Stimulated activated CD8-positive, alpha-beta memory T cell treated with anti-CD3 and anti-CD28 coated beads, Interleukin-2, amount 100 ng/mL, for 48 hours (primary cell): ENCODE results near the gene HSF5.

Experiments
- DNase-seq, 2 donors: peaks; one replicate each; pipeline ENCODE4 v3.0.0-alpha.2; 2020; ENCODE audit warnings: low read depth in 2 of 2

The HSF5 gene

DNA sequence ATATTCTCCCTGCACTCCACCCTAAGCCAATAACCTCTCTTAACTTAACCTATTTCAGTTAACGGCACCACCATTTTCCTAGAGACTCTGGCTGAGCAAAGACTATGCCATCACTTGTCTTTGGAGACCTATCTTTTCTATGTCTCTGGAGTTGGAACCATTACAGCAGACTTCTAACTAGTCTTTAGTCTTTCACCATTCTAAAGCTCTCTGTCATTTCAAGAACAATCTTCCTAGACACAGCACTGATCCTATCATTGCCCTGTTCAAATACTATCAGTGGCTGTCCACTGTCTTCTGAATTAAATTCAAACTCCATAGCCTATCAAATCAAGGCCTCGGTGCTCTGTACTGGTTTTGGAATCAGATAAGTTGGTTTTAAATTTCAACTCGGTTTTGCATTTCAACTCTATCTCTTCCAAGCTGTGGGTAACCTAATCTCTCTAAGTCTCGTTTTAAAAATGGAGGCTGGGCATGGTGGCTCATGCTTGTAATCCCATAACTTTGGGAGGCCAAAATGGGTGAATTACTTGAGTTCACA, 102.8 kb downstream of the HSF5 start:
- DNase-seq = no peak

DNA sequence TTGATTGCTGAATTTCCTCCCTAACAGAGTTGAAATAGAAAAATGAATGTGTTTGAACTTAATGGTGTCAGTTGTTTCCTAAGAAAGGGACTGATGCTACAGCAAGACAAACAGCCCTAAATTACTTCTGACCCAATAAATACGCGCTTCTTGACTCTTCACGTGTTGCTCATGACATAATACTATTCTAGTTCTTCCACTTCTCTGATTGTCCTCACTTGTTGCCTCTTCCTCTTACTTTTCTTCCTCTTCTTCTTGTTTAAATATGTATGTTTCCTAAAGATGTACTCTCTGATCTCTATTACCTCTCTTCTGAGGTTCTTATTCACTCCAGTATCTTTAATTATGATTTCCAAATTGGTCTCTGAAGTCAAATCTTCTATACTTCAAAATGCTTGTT, 103.3 kb downstream of the HSF5 start:
- no peak for DNase-seq

DNA sequence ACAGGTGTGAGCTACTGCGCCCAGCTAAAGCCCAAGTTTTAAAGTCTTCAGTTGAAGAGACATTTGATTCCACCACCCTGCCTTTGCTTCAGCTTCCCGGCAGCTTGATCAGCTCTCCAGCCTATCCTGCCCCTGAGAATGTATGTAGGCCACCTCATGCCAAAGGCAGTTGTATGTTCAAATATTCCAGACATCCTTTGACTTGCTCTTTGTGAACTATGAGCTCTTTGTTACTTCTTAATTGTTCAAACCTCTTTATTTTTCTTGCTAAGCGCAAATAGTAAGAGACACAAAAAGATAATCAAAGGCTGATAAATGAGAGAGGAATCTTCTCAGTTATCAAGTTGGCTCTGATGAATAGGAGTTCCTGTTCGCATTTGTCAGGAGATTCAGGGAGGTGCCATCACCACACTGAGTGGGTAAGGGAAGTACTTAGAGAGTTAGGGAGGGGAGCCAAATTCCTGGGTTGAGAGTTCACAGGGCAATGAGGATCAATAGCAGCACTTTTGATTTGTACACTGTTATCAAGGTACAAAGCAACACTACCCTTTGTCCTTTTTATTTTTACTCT, 104.2 kb downstream of the HSF5 start:
- no peak for DNase-seq

DNA sequence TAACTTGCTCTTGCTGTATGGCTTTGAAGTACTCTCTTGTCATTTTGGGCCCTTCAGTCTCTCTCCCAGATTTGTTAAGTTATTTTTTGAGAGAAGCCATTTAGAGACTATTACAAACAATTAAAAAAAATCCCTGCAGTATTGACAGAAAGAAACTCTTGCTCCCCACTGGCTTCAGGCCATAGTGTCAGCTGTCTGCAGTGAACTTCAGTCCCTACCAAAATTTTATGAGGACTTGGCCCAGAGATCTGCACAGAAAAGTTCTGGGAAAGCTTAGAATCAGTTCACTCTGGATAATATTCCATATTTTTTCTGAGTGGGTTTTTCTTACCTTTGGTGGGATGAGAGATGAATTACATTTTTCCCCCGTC, 105.4 kb downstream of the HSF5 start:
- no peak for DNase-seq

DNA sequence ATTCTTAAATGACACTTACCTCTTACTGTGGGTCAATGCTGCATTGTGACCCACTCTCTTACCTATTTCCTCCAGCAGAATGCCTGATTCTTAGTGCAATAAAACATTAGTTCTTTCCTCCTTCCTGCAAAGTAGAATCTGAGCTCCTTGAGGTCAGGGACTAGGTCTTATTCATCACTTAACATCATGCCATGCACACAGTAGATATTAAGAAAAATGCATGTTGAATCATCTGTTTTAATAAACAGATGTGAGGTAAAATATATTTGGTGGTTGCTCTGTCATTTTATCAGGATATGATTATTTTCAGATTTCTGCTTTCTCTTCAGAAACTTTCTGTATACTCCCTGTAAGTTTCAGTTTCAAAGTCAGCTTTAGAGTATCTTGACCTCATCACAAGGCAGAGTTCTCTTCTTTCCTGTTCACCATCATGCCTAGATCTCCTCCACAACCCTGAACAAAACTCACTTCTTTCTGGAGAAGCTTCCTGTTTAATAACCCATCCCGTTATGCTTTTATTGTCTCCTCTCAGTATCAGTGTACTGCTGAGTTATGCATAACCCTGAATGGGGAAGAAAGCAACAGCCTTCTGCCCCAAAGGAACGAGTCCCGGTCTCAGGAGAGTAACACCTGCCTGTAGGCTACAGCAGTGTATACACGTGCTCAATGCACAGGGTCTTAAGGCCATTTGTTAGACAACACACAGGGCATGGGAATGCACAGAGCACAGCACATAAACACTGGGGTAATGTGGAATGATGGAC, 105.9 kb downstream of the HSF5 start:
- DNase-seq = no peak

DNA sequence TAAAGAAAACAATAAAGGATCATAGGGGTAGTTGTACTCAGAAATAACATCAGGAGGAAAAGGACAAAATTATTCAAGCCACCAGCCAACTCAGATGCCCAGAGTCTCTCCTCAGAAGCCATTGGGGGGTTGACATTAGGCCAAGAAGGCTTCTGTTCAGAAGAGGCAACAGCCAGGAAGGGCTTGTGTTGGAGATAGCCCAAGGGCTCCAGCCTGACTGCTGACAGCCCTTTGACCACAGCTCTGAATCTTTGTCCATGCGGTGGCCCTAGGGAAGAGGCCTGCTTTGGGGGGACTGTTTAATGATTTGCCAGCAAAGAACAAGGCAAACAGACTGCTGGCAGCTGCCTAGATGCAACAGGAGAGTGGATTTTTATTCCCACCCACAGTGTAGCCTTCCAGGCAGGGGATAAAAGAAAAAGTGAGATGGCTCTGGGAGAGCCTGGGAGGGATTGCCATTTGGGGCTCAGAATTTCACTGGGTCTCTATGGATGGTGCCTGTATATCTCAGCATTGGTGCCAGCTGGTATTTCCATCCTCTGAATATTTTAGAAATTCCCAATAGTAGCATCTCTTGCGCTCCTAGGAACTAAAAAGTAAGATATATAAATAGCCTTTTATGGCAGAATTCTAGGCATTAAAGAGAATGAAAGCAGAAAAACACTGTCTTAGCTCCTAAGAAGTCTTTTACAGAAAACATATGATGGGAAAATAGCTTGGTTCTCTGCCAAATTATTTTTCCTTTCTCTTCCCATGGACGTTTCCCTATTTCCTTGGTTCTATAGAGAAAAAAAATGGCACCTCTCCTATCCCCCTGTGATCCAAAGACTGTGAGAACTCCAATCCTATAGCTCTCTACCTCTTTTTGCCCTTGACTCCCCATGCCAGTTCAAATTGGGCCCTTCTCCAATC, 106.8 kb downstream of the HSF5 start:
- DNase-seq = no peak

DNA sequence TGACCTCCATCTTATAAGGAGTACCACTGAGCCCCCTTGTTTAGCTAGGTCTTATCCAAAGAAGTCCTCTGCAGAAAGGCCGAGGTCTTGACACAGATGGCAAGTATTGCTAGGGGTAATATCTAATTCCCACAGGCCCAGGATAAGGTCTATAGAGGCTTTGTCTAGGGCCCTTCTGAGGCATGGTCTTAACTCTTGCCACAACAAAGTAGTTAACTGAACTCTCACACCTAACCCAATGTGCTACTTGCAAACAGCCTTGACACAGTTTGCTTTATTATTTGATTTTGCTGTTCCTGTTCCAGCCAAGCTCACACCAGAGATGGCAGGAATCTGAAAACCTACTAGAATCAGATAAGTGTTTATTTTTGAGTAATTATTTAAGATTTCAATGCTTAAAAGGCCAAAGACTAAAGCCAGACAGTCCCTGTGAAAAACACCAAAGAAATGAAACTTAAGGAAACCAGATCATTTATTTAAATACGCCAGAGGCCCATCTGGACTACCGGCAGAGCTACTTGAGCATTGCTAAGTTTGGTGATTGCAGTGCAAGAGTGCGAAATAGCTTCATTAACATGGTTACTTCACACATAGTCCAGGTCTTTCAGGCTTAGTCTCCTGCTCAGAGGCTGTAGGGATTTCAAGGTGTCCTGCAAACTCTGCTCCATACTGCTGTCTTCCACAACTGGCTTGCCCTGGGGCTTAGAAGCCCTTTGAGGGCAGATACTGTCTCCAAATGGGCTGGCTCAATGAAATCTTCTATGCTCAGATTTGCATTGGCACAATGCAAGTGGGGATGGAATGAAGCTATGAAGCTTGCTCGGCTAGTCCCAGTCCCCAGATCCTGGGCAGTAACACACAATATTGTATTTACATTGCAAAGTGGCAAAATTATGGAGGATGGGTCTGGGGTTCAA, 107.7 kb downstream of the HSF5 start:
- no peak for DNase-seq

DNA sequence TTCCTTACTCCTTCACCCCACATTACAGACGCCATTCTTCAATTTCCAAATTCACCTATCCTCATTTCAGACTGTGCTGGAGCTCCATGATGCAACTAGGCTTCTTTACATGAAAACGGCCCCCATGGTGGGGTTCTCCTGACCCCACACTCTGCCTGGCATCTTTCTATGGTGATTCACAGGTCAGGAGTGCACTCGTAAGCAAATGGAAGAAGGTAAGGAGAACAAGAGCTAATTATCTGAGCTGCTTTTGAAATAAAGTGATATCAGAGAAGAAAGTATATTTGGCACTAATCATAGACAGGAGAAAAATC, 108.7 kb downstream of the HSF5 start:
- DNase-seq = no peak

DNA sequence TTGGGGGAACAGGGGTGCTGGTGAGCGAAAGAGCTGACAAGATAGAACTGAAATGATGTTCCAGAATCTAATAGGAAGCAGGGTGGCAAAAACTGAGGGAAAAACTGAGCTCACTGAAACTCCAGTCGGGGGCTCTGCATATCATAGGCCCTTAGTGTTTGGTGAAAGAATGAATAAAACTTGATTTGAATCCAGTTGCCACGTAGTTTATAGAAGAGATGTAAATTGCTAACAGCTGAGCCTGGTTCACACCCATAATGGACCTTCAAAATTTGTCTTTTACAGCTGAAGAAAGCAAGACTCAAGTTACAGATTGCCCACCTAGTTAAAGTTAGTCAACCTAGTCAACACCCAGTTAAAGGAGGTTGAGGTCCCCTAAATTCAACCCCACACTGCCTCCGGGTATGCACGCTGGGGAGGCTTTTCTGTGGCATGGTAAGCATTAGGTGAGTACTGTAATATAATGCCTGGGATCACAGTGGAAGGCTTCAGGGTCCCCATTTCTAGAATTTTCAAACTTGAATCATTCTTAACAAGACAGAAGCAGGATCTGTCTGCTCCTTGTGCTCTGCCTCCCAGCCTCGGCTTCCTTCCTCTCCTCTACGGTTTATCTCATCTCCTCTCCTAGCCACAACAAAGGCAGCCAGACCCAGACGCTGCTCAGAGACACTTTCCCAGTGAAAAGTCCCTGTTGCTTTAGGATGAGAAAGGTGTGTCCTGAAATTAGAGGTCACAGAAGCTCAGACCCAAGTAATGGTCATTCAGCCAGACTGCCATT, 109.3 kb downstream of the HSF5 start:
- DNase-seq = no peak

DNA sequence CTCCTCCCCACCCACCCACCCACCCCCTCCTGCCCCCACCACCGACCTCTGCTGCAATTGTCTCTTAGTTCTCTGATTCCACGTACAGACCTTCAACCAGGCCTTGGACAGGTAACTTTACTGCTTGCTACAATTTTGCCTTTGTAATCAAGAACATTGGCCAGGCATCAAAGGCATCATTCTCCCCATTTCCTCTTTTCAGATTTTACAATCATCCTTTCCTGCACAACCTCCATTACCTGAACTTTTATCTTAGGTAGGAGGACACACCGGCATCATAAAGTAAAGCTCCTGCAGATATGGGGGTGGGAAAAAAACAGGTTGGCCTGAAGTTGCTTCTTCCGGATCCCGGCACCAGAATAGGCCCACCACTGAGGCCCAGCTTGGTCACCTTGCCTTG, 110.5 kb downstream of the HSF5 start:
- DNase-seq = no peak

DNA sequence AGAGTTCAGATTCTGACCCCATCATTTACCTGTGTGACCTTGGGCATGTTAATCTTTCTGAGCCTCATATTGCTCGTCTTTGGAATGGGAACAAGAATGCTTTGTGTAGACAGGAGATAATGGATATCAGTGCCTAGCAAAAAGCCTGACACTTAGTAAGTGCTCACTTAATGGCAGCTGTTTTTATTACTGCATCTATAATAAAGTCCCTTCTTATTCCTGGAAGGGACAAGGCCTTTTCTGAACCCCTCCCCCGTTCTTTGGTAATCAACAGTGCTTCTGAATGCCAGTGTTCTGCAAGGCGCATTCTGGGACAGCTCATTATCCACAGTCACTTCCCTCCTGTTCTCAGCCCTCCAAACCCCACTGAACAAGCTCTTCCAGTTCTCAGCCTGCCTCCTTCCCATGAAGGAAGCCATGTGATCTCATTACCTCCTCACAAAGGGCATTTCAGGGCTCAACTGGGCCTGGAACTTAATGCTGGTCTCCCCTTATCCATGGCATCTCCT, 111.1 kb downstream of the HSF5 start:
- no peak for DNase-seq

DNA sequence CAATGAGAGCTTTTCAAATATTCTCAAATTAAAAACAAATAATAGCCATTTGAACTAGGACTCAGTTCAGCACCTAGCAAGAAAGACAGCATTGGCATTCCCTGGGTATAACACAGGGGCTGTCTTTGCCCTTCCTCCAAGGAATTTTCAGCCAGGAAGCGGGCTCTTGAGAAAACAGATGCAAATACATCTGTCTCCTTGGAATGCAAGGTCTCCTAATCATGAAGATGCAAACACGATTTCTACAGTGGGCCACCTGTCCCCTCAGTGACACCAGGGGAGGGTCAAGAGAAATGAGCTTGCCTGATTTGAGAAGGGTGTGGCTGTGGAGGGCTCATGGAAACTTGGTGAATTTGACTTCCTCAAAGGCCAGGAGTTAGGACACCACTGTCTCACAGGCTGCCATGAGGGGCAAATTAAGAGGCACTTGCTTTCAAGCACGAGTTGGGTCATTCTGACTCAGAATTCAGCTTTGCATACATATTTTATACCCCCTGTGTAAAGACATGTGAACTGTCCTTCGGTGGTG, 111.7 kb downstream of the HSF5 start:
- DNase-seq = no peak

DNA sequence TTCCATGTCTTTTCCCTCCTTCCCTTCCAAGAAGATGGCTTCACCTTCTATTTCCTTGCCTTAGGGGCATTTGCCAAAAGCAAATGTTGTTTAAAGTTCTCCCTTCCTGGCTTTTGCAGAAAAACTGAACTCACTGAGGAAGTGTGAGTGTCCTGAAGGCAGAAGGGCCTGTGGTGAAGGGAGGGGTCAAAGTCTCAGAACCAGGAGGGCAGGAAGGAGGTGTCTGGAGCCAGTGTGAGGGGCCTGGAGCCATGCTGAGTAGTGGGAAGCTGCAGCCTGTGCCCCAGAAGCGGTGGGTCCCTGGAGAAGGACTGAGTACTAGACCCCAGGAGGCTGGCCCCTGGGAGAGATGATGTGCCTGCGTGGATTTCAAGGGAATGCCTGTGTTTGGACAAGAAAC, 112.4 kb downstream of the HSF5 start:
- no peak for DNase-seq

DNA sequence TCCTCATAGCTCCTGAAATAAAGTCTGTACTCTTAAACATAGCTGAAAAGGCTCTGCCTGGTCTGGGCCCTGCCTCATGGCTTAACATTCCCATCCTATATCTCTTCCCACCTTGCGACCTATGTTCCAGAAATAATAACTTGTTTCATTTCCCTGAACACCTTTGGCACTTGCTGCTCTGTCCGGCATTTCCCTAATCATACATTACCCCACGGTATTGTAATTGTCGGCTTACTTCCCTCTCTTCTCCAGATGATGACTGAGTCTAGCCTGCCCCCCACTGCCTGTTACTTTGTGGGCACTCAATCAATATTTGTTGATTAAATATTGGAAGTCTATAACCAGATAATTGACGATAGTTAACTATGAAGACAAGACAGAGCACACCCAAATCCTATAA, 113.0 kb downstream of the HSF5 start:
- DNase-seq = no peak

DNA sequence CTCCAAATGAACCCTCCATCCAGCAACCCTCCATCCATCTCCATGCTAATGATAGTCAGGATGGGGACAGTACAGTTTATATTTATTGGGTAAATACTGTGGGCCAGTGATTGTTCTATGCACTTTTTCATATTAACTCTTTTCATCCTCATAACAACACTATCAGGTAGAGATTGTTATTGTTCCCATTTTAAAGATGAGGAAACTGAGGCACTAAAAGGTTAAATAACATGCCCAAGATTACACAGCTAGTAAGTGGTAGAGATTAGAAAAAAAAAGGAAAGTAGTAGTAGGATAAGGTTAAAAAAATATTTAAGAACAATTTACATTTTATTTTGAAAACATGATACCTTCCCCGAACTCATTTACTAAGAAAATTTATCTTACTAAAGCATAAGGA, 114.3 kb downstream of the HSF5 start:
- DNase-seq = no peak

DNA sequence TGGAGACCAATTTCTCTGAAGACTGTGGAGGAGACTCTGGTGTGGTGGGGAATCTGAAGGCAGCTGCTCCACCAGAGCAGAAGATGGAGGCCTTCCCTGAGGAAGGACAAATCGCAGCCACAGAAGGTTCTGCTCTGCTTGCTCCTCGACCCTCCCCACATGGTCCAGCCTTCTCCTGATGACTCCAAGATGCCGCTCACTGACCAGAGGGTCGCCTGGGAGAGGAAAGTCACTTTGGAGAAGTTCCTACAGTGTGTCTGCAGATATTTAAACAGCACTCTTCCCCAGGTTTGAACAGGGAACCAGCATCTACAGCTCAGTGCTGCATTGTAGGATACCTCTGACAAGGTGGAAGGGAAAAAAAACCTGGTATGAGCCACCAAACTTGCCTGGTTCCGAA, 115.2 kb downstream of the HSF5 start:
- no peak for DNase-seq

DNA sequence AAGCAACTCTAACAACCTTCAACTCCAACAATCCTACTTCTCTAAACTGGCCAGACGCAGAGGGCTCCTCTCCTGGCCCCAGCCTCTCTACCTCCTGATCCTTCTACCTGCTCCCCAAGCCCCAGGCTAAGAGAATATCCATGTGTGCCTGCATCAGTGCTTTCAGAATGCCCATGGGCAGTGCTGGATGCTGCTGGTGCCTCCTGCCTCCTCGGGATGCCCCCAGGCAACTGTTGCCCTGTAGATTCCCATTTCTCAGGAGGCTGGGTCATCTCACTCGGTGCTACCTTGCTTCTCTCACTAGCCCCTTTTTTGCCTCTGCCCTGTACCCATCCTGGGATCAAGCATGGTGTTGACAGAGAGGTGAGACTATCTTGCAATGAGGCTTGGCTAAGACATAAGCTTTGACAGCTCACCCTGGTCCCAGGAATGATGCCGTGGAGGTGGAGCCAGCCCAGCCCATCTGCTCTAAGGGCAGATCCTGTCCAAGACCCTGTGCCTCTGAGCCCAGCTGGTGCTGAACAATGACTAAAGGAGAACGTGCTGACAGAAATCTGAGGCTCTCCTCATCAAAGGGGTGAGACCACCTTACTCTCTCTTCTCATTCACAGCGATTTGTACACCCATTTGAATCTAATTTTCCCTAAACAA, 116.8 kb downstream of the HSF5 start:
- DNase-seq = no peak

DNA sequence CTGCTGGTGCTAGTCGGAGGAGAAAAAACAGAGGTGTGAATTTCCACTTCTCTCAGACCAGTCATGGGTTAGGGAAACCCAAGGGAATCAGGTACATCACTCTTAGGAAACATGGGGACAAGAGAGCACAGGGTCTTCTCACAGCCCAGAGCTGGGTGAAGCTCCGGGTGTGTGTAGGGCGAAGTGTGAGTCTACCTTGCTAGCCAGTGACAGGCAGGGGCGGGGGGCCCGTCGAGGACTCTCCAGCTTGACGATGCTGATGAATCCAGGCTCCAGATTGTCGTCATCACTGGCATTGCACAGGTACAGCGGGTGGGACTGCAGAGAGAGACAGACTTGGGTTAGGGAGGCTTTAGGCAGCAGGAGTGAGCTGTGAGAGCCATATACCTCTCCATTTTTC, 117.5 kb downstream of the HSF5 start:
- DNase-seq = no peak

DNA sequence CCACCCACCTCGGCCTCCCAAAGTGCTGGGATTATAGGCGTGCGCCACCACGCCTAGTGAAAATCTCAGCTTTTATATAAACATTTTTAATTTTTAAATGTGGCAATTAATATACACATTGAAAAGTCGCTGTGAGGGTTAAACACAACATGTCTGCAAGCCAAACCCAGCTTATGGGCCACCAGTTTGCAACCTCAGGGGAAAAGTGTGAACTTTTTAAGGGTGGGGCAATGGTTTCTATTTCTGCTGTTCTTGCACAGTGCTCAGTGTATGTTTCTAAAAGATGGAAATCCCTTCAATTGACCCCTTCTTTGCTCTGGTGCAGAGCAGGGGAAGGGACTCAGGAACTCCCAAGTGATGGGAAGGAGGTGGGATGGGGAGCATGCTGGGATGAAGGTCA, 117.9 kb downstream of the HSF5 start:
- DNase-seq = no peak
